Chondrocyte (in vitro differentiated cells): ENCODE data around the gene SLC38A6. TPM values are rescaled to one million over a fixed set of nuclear protein-coding genes. Genes with fewer than 3 reads are reported as not detected.

Experiments
- DNase-seq: peaks from one replicate; pipeline ENCODE4 v3.0.0; 2021; ENCODE audit warnings: mixed read lengths, low spot score
- H3K27ac Mint-ChIP-seq: one replicate; pipeline ENCODE4 v1.8.0; 2021; ENCODE audit warnings: mild to moderate bottlenecking, moderate library complexity, mixed read lengths; ENCODE audit not compliant: unreplicated experiment
- H3K27me3 Mint-ChIP-seq: 2 replicates; pipeline ENCODE4 v1.8.0; 2021; ENCODE audit warnings: low read depth, mixed read lengths
- H3K36me3 Mint-ChIP-seq: 2 replicates; pipeline ENCODE4 v1.8.0; 2021; ENCODE audit warnings: low read depth, mixed read lengths
- H3K4me1 Mint-ChIP-seq: 2 replicates; pipeline ENCODE4 v1.8.0; 2021; ENCODE audit warnings: low read depth, mild to moderate bottlenecking, mixed read lengths
- H3K4me3 Mint-ChIP-seq: one replicate; pipeline ENCODE4 v1.8.0; 2021; ENCODE audit warnings: mild to moderate bottlenecking, moderate library complexity, mixed read lengths; ENCODE audit not compliant: unreplicated experiment
- H3K9me3 Mint-ChIP-seq: 2 replicates; pipeline ENCODE4 v1.8.0; 2021; ENCODE audit warnings: low read depth, mixed read lengths
- CTCF ChIP-seq: fragments of 200-600 bp; sonication (generic); IDR thresholded peaks from 2 replicates; pipeline ENCODE4 v1.5.0; 2021; ENCODE audit warnings: antibody characterized with exemption, mild to moderate bottlenecking, moderate library complexity
- total RNA-seq: library from RNA; stranded (reverse); gene quantifications from 3 replicates; pipeline ENCODE4 v1.2.1, GENCODE V29; 2021

The SLC38A6 gene
- total RNA-seq, 1 donor from 2014 or later: 24.7 TPM

GRCh38 chr14:61074852-61075251 lies 93.8 kb downstream of the SLC38A6 start:
- no peak overlapping the region for H3K27ac Mint-ChIP-seq
- H3K27me3 Mint-ChIP-seq: no peaks in the 10 kb centered on the region

GRCh38 chr14:61076556-61076955 lies 95.5 kb downstream of the SLC38A6 start:
- Mint-ChIP-seq H3K9me3 (no peaks in the 10 kb centered on the region), H3K4me3 (no peak overlapping the region), H3K36me3 (peaks cover 20% of the 10 kb centered on the region), H3K4me1 (peaks cover 6% of the 10 kb centered on the region), H3K27ac (no peak overlapping the region), H3K27me3 (no peaks in the 10 kb centered on the region)
- no peak for DNase-seq
- TF ChIP-seq CTCF: no peak

More at GRCh38 chr14:61074852-61075251, 93.8 kb downstream of the SLC38A6 start:
- no peak for TF ChIP-seq CTCF
- H3K4me1 Mint-ChIP-seq: peaks cover 6% of the 10 kb centered on the region
- no peaks in the 10 kb centered on the region for H3K9me3 Mint-ChIP-seq
- H3K36me3 Mint-ChIP-seq: peaks cover 16% of the 10 kb centered on the region
- no peak for DNase-seq
- no peak overlapping the region for H3K4me3 Mint-ChIP-seq

- no peak overlapping the region for H3K27ac Mint-ChIP-seq
- no peak overlapping the region for H3K4me3 Mint-ChIP-seq
- peaks cover 6% of the 10 kb centered on the region for H3K4me1 Mint-ChIP-seq
- DNase-seq: no peak
- TF ChIP-seq CTCF: no peak
- no peaks in the 10 kb centered on the region for H3K9me3 Mint-ChIP-seq
- no peaks in the 10 kb centered on the region for H3K27me3 Mint-ChIP-seq
- H3K36me3 Mint-ChIP-seq: peaks cover 20% of the 10 kb centered on the region
Measured at GRCh38 chr14:61077437-61077836, 96.4 kb downstream of the SLC38A6 start.

GRCh38 chr14:61077951-61078720 lies 97.1 kb downstream of the SLC38A6 start:
- Mint-ChIP-seq H3K4me3 (no peak overlapping the region), H3K9me3 (no peaks in the 10 kb centered on the region), H3K27ac (no peak overlapping the region), H3K4me1 (peaks cover 6% of the 10 kb centered on the region), H3K36me3 (peaks cover 20% of the 10 kb centered on the region), H3K27me3 (no peaks in the 10 kb centered on the region)
- no peak for TF ChIP-seq CTCF
- DNase-seq: no peak

GRCh38 chr14:61080591-61081010 lies 99.6 kb downstream of the SLC38A6 start:
- TF ChIP-seq CTCF: peak; percentile 8
- DNase-seq: peak; percentile 43
- H3K4me1 Mint-ChIP-seq: peaks cover 2% of the 10 kb centered on the region
- peaks cover 31% of the 10 kb centered on the region for H3K36me3 Mint-ChIP-seq
- no peak overlapping the region for H3K4me3 Mint-ChIP-seq
- peaks cover 4% of the 10 kb centered on the region for H3K9me3 Mint-ChIP-seq
- H3K27me3 Mint-ChIP-seq: no peaks in the 10 kb centered on the region
- no peak overlapping the region for H3K27ac Mint-ChIP-seq
